HCT116 (cell line): Measurements from ENCODE around the gene OBSL1. TPM values are rescaled to one million over a fixed set of nuclear protein-coding genes. Genes with fewer than 3 reads are reported as not detected.

Experiments used
- ATAC-seq: fragments of 200-7000 bp; cut with Tn5 transposase; 2 replicates; pipeline ENCODE4 v1.9.1; 2020; ENCODE audit warnings: mild to moderate bottlenecking, moderate library complexity
- BruUV-seq: library from RNA; stranded (reverse); fragments of 400-500 nt; replicated peaks from 2 replicates; lab custom pipeline; 2021; lab: Mats Ljungman, UMichigan
- CTCF ChIA-PET: fragments of 300-600 bp; sonication (Branson Sonifier 250); formaldehyde crosslinking; loops from one replicate; lab custom pipeline; 2021; ENCODE audit warnings: antibody characterized with exemption; lab: Charles Lee
- POLR2A ChIA-PET: fragments of 300-600, 350-600 bp; sonication (Branson Sonifier 250); formaldehyde crosslinking; loops from one replicate; lab custom pipeline; 2021; ENCODE audit warnings: antibody characterized with exemption; lab: Charles Lee
- RAD21 ChIA-PET, 2 experiments: fragments of 300-600 bp; sonication (Branson Sonifier 250); formaldehyde crosslinking; loops; one replicate each; lab custom pipeline; 2023; ENCODE audit warnings: low total read pairs in 2 of 2; ENCODE audit not compliant: uncharacterized antibody in 2 of 2, unreplicated experiment in 2 of 2, low non-redundant PET in 1 of 2; lab: Charles Lee
- DNase-seq: peaks from one replicate; pipeline ENCODE4 v3.0.0-alpha.2; 2010; ENCODE audit warnings: low read depth, low spot score
- H2AFZ ChIP-seq: fragments of 200-600 bp; shearing (Covaris generic), sonication (generic); 2 replicates; pipeline ENCODE4 v1.6.1; 2017; ENCODE audit warnings: low read depth, mixed run types, mixed read lengths, antibody characterized with exemption, low read length; ENCODE audit not compliant: poor library complexity, severe bottlenecking
- H3K27ac ChIP-seq: 2 replicates; pipeline ENCODE4 v1.5.1; 2012; ENCODE audit warnings: low read depth, low read length
- H3K27me3 ChIP-seq: fragments of 200-600 bp; sonication (generic); 2 replicates; pipeline ENCODE4 v1.6.1; 2016; ENCODE audit warnings: mixed run types, low read length, mixed read lengths; ENCODE audit not compliant: insufficient read depth
- H3K36me3 ChIP-seq, 2 experiments: fragments of 200-500 bp in 1 of 2; fragments of 200-600 bp in 1 of 2; sonication (Bioruptor generic) in 1 of 2; sonication (generic) in 1 of 2; 2 replicates each; pipeline versions ENCODE4 v1.5.1 to v1.6.1; 2014 to 2016; ENCODE audit warnings: low read length in 2 of 2, inconsistent platforms in 1 of 2, mixed read lengths in 1 of 2, mixed run types in 1 of 2; ENCODE audit not compliant: insufficient read depth in 2 of 2, control insufficient read depth in 1 of 2
- H3K4me1 ChIP-seq, 2 experiments: fragments of 200-600 bp in 1 of 2; sonication (generic) in 1 of 2; 2 replicates each; pipeline versions ENCODE4 v1.5.1 to v1.6.1; 2012 to 2017; ENCODE audit warnings: low read length in 2 of 2, inconsistent platforms in 1 of 2, mild to moderate bottlenecking in 1 of 2, mixed read lengths in 1 of 2, mixed run types in 1 of 2, moderate library complexity in 1 of 2; ENCODE audit not compliant: insufficient read depth in 2 of 2, control insufficient read depth in 1 of 2
- H3K4me2 ChIP-seq: fragments of 200-600 bp; sonication (generic); 2 replicates; pipeline ENCODE4 v1.6.1; 2017; ENCODE audit warnings: mixed run types, low read length, mixed read lengths
- H3K4me3 ChIP-seq, 2 experiments: fragments of 200-600 bp in 1 of 2; sonication (generic) in 1 of 2; replicated peaks in 1 of 2; 2 replicates each; pipeline ENCODE4 v1.5.1; 2011 to 2016; ENCODE audit warnings: low read length in 2 of 2, control low read depth in 1 of 2, low read depth in 1 of 2, mild to moderate bottlenecking in 1 of 2, mixed read lengths in 1 of 2, mixed run types in 1 of 2
- H3K79me2 ChIP-seq: fragments of 200-600 bp; sonication (generic); 2 replicates; pipeline ENCODE4 v1.6.1; 2017; ENCODE audit warnings: mild to moderate bottlenecking, mixed run types, low read length, moderate library complexity, mixed read lengths; ENCODE audit not compliant: insufficient read depth
- H3K9ac ChIP-seq: fragments of 200-600 bp; sonication (generic); 2 replicates; pipeline ENCODE4 v1.6.1; 2016; ENCODE audit warnings: low read length, mixed read lengths
- H3K9me2 ChIP-seq: fragments of 200-600 bp; sonication (generic), shearing (Covaris generic); 2 replicates; pipeline ENCODE4 v1.6.1; 2017; ENCODE audit warnings: mixed run types, mild to moderate bottlenecking, moderate library complexity; ENCODE audit not compliant: insufficient read depth
- H3K9me3 ChIP-seq, 2 experiments: fragments of 200-500 bp in 1 of 2; fragments of 200-600 bp in 1 of 2; sonication (Bioruptor generic) in 1 of 2; sonication (generic) in 1 of 2; 2 replicates each; pipeline ENCODE4 v1.6.1; 2014 to 2017; ENCODE audit warnings: low read length in 2 of 2, mixed read lengths in 2 of 2, inconsistent platforms in 1 of 2, low read depth in 1 of 2, mild to moderate bottlenecking in 1 of 2, mixed run types in 1 of 2, moderate library complexity in 1 of 2; ENCODE audit not compliant: control insufficient read depth in 1 of 2, insufficient read depth in 1 of 2
- H4K20me1 ChIP-seq: fragments of 200-600 bp; sonication (generic), shearing (Covaris generic); 2 replicates; pipeline ENCODE4 v1.6.1; 2017; ENCODE audit warnings: mixed run types, mild to moderate bottlenecking, moderate library complexity; ENCODE audit not compliant: insufficient read depth
- CBX3 ChIP-seq: IDR thresholded peaks from 2 replicates; pipeline ENCODE4 v1.6.1; 2012; ENCODE audit warnings: low read depth
- CEBPB ChIP-seq: IDR thresholded peaks from 2 replicates; pipeline ENCODE4 v1.6.1; 2012; ENCODE audit warnings: low read depth
- EGR1 ChIP-seq: IDR thresholded peaks from 2 replicates; pipeline ENCODE4 v1.6.1; 2012; ENCODE audit warnings: low read depth
- EZH2 ChIP-seq: fragments of 200-600 bp; sonication (generic); IDR thresholded peaks from 2 replicates; pipeline ENCODE4 v1.6.1; 2017; ENCODE audit warnings: antibody characterized with exemption, mixed run types
- EZH2phosphoT487 ChIP-seq: fragments of 200-600 bp; IDR thresholded peaks from 2 replicates; pipeline ENCODE4 v1.6.1; 2018; ENCODE audit warnings: antibody characterized with exemption, borderline replicate concordance
- FOSL1 ChIP-seq: IDR thresholded peaks from 2 replicates; pipeline ENCODE4 v1.6.1; 2012; ENCODE audit warnings: low read depth
- JUND ChIP-seq: IDR thresholded peaks from 2 replicates; pipeline ENCODE4 v1.6.1; 2012
- POLR2A ChIP-seq: IDR thresholded peaks from 2 replicates; pipeline ENCODE4 v1.7.0; 2011; ENCODE audit warnings: borderline replicate concordance; ENCODE audit not compliant: insufficient read depth, insufficient read length; ENCODE audit errors: extremely low read depth
- POLR2AphosphoS5 ChIP-seq: IDR thresholded peaks from 2 replicates; pipeline ENCODE4 v1.6.1; 2011; ENCODE audit warnings: mild to moderate bottlenecking, low read depth, low read length, moderate library complexity
- RAD21 ChIP-seq: IDR thresholded peaks from 2 replicates; pipeline ENCODE4 v1.6.1; 2012; ENCODE audit warnings: low read depth, mild to moderate bottlenecking
- SIN3A ChIP-seq: IDR thresholded peaks from 2 replicates; pipeline ENCODE4 v1.6.1; 2012; ENCODE audit warnings: low read depth
- SP1 ChIP-seq: IDR thresholded peaks from 2 replicates; pipeline ENCODE4 v1.6.1; 2012; ENCODE audit warnings: low read depth
- SRF ChIP-seq: IDR thresholded peaks from 2 replicates; pipeline ENCODE4 v1.6.1; 2012; ENCODE audit warnings: low read depth
- TCF7L2 ChIP-seq: IDR thresholded peaks from 2 replicates; pipeline ENCODE4 v1.7.0; 2011; ENCODE audit warnings: borderline replicate concordance, inconsistent platforms; ENCODE audit not compliant: insufficient read depth, insufficient read length; ENCODE audit errors: extremely low read depth
- YY1 ChIP-seq: IDR thresholded peaks from 2 replicates; pipeline ENCODE4 v1.6.1; 2011; ENCODE audit warnings: low read length, low read depth, moderate library complexity, mild to moderate bottlenecking; ENCODE audit not compliant: insufficient replicate concordance; ENCODE audit errors: extremely low read depth
- ZFX ChIP-seq: fragments of 450-650 bp; IDR thresholded peaks from 2 replicates; pipeline ENCODE4 v1.6.1; 2017
- ZNF274 ChIP-seq: fragments of 200-500 bp; sonication (Bioruptor generic); IDR thresholded peaks from 2 replicates; pipeline ENCODE4 v1.6.1; 2014; ENCODE audit warnings: mild to moderate bottlenecking, low read depth, low read length, inconsistent platforms
- intact Hi-C: fragments of 100-400 bp; cut with micrococcal nuclease; formaldehyde crosslinking; loops from 2 replicates; pipeline ENCODE4 v1.10.0; 2022
- total RNA-seq: library from RNA; stranded (reverse); gene quantifications from one replicate; pipeline ENCODE4 v1.2.1, GENCODE V29; 2021; ENCODE audit not compliant: unreplicated experiment
- TF ChIP-seq, protein P1 (sequence below): IDR thresholded peaks from 2 replicates; pipeline ENCODE4 v1.6.1; 2012
- TF ChIP-seq, protein P2 (sequence below): IDR thresholded peaks from 2 replicates; pipeline ENCODE4 v1.6.1; 2011; ENCODE audit warnings: mild to moderate bottlenecking, low read length, moderate library complexity; ENCODE audit not compliant: insufficient replicate concordance; ENCODE audit errors: extremely low read depth
- TF ChIP-seq, protein P3 (sequence below): IDR thresholded peaks from 2 replicates; pipeline ENCODE4 v1.6.1; 2012; ENCODE audit warnings: low read depth
- TF ChIP-seq, protein P4 (sequence below): IDR thresholded peaks from 2 replicates; pipeline ENCODE4 v1.6.1; 2012

Gene OBSL1
- total RNA-seq, 1 experiment from 2014 or later, result 45.2 TPM

DNA sequence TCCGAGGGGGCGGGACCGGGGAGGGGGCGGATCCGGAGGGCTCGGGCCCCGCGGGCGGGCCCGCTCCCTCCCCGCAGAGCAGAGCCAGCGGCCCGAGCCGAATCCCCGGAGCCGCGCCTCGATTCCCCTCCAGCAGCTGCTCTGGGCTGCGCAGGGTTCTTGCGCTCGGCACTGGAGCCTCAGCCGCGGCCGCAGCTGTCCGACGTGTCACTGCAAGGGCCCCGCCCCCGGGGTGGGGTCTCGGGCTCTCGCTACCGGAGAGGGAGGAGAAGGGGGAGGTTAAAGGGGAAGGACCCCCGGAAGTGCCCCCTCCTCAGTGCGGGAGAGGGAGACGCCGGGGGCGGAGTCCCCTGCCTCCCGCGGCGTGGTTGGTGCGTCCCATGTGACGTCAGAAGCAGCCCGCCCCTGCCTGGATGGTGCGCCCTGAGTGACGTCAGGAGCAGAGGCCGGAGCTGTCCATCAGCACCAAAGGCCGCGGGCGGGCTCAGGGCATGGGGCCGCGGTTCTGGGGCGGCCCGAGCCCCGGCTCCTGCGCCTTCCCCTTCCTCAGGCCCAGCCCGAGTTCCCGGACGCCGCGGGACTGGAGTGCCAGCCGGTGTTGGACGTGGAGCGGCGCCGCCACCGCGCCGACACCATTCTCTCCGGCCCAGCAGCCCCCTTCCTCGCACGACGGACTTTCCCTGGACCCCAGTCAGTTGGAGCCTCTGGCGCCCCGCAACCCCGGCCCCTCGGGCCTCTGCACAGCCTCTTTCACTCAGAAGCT lies 27.6 kb downstream of the OBSL1 start, which contains the start of the genes CHPF and TMEM198:
Gene CHPF (minus strand): TSS at position 214 of the 763 bp plus-strand sequence. CDS start 271 bp downstream, outside the sequence.
Gene TMEM198 (plus strand): TSS at position 433 of the 763 bp plus-strand sequence. CDS start 700 bp downstream, outside the sequence.
- H3K9me3 ChIP-seq, result no peaks in the 10 kb centered on the region
- H3K27me3 ChIP-seq, result no peaks in the 10 kb centered on the region
- peaks cover 44% of the 10 kb centered on the region for H3K79me2 ChIP-seq
- H3K9me2 ChIP-seq, result no peaks in the 10 kb centered on the region
- no peak within 1 kb of the TSS for H2AFZ ChIP-seq
- peak within 1 kb of the TSS; percentile 97 for H3K27ac ChIP-seq
- peak within 1 kb of the TSS; percentile 98 for H3K4me2 ChIP-seq
- H3K9ac ChIP-seq, result peak within 1 kb of the TSS; percentile 95
- RAD21 ChIA-PET, result interaction anchor here (0.6 to 1.1 kb wide), 2 partner anchors 8 to 102 kb away, joined by 3 to 4 read pairs; no protein-coding TSS in a partner anchor
- BruUV-seq, result no TSS peak
- POLR2A ChIA-PET, result interaction anchor here (1.3 to 1.4 kb wide), 2 partner anchors 17 to 145 kb away, joined by 4 to 7 read pairs; no protein-coding TSS in a partner anchor
- CTCF ChIA-PET, result interaction anchor here (1.3 to 2.1 kb wide), 3 partner anchors 10 to 145 kb away, joined by 3 to 8 read pairs (median 7); no protein-coding TSS in a partner anchor
- peaks cover 2 to 34% of the 10 kb centered on the region in 2 experiments; a peak in 3 of 4 replicates for H3K36me3 ChIP-seq
- peak; percentile 97 for DNase-seq
- intact Hi-C loops, result loop anchor here (2.0 to 5.0 kb wide), 3 partner anchors 55 to 481 kb away; partner anchors contain the start of genes IHH and SLC4A3
- H4K20me1 ChIP-seq, result peaks cover 6% of the 10 kb centered on the region; the same call in 1 of the 2 replicates
- peaks cover under 1 to 47% of the 10 kb centered on the region in 2 experiments; a peak in 3 of 4 replicates for H3K4me1 ChIP-seq
- ATAC-seq, result peak; percentile 71
- H3K4me3 ChIP-seq, result peak within 1 kb of the TSS; percentile 75 to 99
- TF ChIP-seq TCF7L2, result peak; percentile 31
- TF ChIP-seq, protein P1, sequence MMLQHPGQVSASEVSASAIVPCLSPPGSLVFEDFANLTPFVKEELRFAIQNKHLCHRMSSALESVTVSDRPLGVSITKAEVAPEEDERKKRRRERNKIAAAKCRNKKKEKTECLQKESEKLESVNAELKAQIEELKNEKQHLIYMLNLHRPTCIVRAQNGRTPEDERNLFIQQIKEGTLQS, result no peak
- TF ChIP-seq, protein P2, sequence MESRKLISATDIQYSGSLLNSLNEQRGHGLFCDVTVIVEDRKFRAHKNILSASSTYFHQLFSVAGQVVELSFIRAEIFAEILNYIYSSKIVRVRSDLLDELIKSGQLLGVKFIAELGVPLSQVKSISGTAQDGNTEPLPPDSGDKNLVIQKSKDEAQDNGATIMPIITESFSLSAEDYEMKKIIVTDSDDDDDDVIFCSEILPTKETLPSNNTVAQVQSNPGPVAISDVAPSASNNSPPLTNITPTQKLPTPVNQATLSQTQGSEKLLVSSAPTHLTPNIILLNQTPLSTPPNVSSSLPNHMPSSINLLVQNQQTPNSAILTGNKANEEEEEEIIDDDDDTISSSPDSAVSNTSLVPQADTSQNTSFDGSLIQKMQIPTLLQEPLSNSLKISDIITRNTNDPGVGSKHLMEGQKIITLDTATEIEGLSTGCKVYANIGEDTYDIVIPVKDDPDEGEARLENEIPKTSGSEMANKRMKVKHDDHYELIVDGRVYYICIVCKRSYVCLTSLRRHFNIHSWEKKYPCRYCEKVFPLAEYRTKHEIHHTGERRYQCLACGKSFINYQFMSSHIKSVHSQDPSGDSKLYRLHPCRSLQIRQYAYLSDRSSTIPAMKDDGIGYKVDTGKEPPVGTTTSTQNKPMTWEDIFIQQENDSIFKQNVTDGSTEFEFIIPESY, result peak; percentile 64
- TF ChIP-seq EZH2, result no peak
- peak; percentile 29 for TF ChIP-seq YY1
- TF ChIP-seq CEBPB, result no peak
- TF ChIP-seq SRF, result no peak
- peak; percentile 92 for TF ChIP-seq POLR2AphosphoS5
- TF ChIP-seq FOSL1, result no peak
- TF ChIP-seq SP1, result no peak
- peak; percentile 21 for TF ChIP-seq POLR2A
- TF ChIP-seq EZH2phosphoT487, result no peak
- no peak for TF ChIP-seq ZFX
- no peak for TF ChIP-seq ZNF274
- no peak for TF ChIP-seq EGR1
- TF ChIP-seq, protein P3, sequence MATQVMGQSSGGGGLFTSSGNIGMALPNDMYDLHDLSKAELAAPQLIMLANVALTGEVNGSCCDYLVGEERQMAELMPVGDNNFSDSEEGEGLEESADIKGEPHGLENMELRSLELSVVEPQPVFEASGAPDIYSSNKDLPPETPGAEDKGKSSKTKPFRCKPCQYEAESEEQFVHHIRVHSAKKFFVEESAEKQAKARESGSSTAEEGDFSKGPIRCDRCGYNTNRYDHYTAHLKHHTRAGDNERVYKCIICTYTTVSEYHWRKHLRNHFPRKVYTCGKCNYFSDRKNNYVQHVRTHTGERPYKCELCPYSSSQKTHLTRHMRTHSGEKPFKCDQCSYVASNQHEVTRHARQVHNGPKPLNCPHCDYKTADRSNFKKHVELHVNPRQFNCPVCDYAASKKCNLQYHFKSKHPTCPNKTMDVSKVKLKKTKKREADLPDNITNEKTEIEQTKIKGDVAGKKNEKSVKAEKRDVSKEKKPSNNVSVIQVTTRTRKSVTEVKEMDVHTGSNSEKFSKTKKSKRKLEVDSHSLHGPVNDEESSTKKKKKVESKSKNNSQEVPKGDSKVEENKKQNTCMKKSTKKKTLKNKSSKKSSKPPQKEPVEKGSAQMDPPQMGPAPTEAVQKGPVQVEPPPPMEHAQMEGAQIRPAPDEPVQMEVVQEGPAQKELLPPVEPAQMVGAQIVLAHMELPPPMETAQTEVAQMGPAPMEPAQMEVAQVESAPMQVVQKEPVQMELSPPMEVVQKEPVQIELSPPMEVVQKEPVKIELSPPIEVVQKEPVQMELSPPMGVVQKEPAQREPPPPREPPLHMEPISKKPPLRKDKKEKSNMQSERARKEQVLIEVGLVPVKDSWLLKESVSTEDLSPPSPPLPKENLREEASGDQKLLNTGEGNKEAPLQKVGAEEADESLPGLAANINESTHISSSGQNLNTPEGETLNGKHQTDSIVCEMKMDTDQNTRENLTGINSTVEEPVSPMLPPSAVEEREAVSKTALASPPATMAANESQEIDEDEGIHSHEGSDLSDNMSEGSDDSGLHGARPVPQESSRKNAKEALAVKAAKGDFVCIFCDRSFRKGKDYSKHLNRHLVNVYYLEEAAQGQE, result no peak
- no peak for TF ChIP-seq RAD21
- no peak for TF ChIP-seq JUND
- TF ChIP-seq, protein P4, sequence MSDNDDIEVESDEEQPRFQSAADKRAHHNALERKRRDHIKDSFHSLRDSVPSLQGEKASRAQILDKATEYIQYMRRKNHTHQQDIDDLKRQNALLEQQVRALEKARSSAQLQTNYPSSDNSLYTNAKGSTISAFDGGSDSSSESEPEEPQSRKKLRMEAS, result no peak
- no peak for TF ChIP-seq CBX3
- no peak for TF ChIP-seq SIN3A
